Erythroblast (primary cell): ENCODE results near the gene CRACDL.

Source experiments
- GATA1 ChIP-seq: IDR thresholded peaks from 2 replicates; pipeline ENCODE4 v1.6.1; 2011; ENCODE audit warnings: low read depth, mild to moderate bottlenecking, control low read depth, low read length, moderate library complexity
- POLR2A ChIP-seq: IDR thresholded peaks from 2 replicates; pipeline ENCODE4 v1.6.1; 2011; ENCODE audit warnings: mild to moderate bottlenecking, low read length

GRCh38 chr2:98796775-98797544 lies 139.1 kb downstream of the CRACDL start:
- TF ChIP-seq POLR2A (no peak), GATA1 (no peak)
